Stimulated activated CD4-positive, alpha-beta T cell treated with anti-CD3 and anti-CD28 coated beads, Interleukin-12 subunit alpha, Interleukin-12 subunit beta, amount 100 ng/mL, for 4 hours (primary cell): Measurements from ENCODE around the gene PJVK.

ENCODE experiments used
- DNase-seq: peaks from one replicate; pipeline ENCODE4 v3.0.0-alpha.2; 2020

PJVK gene

DNA sequence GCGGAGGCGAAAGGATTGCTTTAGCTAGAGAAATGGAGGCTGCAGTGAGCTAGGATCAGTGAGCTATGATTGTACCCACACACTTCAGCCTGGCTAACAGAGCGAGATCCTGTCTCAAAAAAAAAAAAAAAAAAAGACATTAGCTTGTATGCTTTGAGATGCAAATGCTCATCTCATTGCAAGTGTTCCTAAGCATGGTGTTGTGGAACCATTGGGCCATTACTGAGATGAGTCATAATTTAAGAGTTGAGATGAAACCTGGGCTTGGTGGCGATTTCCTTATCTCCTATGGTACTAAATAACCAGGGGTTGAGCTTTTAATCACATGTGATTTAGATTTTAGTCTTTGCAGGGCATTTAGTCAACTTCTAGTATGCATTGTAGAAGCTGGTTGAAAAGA, 31.3 kb downstream of the PJVK start:
- no peak for DNase-seq

GRCh38 chr2:178484245-178485041, 33.3 kb downstream of the PJVK start:
- no peak for DNase-seq

- DNase-seq, result no peak
Observed at GRCh38 chr2:178485356-178485755, 34.2 kb downstream of the PJVK start.

- DNase-seq, result no peak
Observed at GRCh38 chr2:178491612-178492011, 40.4 kb downstream of the PJVK start.

DNA sequence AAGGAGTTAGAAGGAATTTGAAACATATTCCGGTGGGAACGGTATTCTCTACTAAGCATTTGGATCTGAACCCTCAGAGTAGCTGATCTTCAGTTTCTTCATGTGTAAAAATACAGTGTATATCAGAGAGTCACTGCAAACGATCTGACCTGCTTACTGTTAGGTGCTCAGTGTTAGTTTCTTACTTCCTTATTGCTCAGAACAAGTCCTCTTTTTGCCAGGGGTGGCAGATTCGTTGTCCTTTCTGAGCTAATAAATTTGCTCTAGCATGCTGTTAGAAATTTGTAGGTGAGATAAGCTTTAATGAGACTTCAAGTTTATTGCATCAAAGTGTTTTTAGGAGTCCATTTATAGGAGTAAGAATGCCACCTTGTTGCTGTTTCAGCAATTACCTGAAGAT, 44.9 kb downstream of the PJVK start:
- DNase-seq, result no peak

GRCh38 chr2:178498137-178498536, 47.0 kb downstream of the PJVK start:
- DNase-seq, result no peak

DNA sequence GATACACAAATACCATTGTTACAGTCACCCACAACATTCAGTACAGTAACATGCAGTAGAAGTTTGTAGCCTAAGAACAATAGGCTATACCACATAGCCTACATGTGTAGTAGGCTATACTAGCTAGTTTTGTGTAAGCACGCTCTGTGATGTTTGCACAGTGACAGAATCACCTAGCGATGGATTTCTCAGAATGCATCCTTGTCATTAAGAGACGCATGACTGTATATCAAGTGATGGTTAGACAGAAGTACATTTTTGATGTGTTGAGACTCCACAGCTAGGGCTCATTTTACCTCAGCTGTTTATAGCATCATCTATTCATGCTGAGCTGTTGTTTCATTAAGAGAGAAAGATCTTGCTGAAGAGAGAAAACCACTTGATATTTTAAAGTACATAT, 48.5 kb downstream of the PJVK start:
- DNase-seq, result no peak

- no peak for DNase-seq
Observed at GRCh38 chr2:178502751-178503150, 51.6 kb downstream of the PJVK start.

DNA sequence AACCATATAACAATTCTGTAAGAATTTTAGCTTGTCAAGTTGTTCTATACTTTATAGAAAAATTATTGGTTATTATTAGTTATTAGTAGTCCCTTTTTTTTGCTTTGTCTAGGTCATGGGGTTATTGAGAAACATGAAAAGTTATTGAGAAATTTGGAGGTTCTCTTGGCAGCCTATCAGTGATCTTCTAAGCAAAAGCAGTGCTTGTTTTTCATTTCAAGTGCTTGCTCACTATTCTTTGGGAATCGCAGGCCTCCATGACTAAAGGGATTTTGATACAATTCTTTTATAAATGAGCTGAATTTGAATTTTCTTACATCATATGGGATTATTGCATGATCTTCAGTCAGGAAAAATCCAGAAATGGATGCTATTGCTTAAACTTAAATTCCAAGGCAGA, 54.9 kb downstream of the PJVK start:
- DNase-seq, result no peak

GRCh38 chr2:178506524-178506923, 55.3 kb downstream of the PJVK start:
- no peak for DNase-seq

DNA sequence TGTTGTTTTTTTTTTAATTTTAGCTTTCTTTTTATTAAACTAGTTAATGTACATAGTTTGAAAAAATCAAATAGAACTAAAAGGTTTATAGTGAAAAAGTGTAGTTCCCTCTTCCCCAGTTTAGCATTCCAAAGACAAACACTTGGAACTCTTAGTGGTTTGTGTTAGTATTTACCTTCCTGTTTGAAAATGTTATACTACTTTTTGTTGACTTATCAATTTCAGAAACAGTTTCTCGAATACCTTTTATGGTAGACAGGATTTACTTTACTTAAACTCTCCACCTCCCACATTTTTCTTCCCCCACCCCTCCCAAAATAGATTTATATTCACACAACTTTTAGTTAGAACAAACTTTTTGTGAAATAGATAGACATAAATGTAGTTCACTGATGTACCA, 55.8 kb downstream of the PJVK start:
- no peak for DNase-seq

DNA sequence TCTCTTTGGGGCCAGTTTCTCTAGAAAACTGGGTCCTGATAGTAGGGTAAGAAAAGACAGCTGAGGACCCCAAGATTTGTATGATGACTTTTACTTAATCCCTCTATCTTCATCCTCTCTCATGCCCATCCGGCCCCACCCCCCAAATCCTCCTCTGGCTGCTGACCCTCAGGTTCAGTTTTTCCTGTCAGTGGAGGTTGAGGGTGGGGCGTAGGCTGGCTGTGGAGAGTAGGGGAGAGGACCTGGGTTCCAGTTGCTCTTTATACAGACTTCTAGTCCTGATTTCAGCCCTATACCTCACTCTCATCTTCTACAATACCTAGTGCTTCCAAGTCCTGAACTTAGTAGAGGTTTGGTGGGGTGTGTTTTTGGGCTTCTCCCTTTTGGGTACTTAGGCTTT, 57.5 kb downstream of the PJVK start:
- DNase-seq, result no peak

DNA sequence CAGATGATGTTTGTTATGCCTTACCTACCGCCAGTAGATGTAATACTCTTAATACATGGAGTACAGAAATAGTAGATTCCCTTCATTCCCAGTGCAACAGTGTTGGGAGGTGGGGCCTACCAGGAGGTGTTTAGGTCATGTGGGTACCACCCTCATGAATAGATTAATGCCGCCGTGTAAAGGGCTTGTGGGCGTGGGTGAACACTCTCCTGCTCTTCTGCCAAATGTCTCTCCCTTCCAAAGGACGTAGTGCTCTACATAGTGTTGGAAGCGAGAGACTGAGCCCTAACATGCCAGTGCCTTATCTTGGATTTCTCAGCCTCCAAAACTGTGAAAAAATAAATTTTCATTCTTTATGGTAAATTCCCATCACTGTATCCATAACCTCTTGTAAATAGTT, 59.2 kb downstream of the PJVK start:
- no peak for DNase-seq
